Keratinocyte (primary cell): ENCODE results near the gene SKIL.

Experiments
- CTCF ChIP-seq, 3 experiments: IDR thresholded peaks in 1 of 3; conservative IDR thresholded peaks in 1 of 3; optimal IDR thresholded peaks in 1 of 3; 2 replicates in 2 of 3; 3 replicates in 1 of 3; pipeline versions ENCODE3 to v1.5.1; 2011; ENCODE audit warnings: low read length in 3 of 3, mild to moderate bottlenecking in 3 of 3, moderate library complexity in 2 of 3, control low read depth in 1 of 3, inconsistent platforms in 1 of 3; ENCODE audit not compliant: insufficient read depth in 2 of 3; ENCODE audit errors: extremely low read depth in 1 of 3
- EZH2 ChIP-seq: IDR thresholded peaks from one replicate; pipeline ENCODE4 v1.6.1; 2012; ENCODE audit warnings: inconsistent platforms, mild to moderate bottlenecking, low read length, moderate library complexity

- TF ChIP-seq CTCF (optimal IDR thresholded peaks at IDR 0.05 in 1 of 3, IDR thresholded peaks at IDR 0.05 in 1 of 3, conservative IDR thresholded peaks at IDR 0.05 in 1 of 3; ENCODE audit: extremely low read depth in 1 of 3, insufficient read depth in 2 of 3, low read length in 3 of 3), result no peak
- TF ChIP-seq EZH2, result no peak
These were observed 71.5 kb downstream of the SKIL start for GRCh38 chr3:170429050-170429449.
